22Rv1 (cell line): Measurements from ENCODE around the gene MRPS18A.

Source experiments
- H3K27ac ChIP-seq: fragments of 450-650 bp; 2 replicates; pipeline ENCODE4 v1.5.1; 2017
- CTCF ChIP-seq: fragments of 450-650 bp; IDR thresholded peaks from 2 replicates; pipeline ENCODE4 v1.5.1; 2017; ENCODE audit warnings: mild to moderate bottlenecking
- ZFX ChIP-seq: fragments of 450-650 bp; IDR thresholded peaks from 2 replicates; pipeline ENCODE4 v1.6.1; 2017; ENCODE audit warnings: antibody characterized with exemption, borderline replicate concordance

MRPS18A gene

GRCh38 chr6:43628393-43629103 lies 59.0 kb downstream of the MRPS18A start:
- no peak for TF ChIP-seq CTCF
- no peak for TF ChIP-seq ZFX
- peak overlapping the region; percentile 96 for H3K27ac ChIP-seq

- TF ChIP-seq ZFX (no peak), CTCF (no peak)
- H3K27ac ChIP-seq = peak overlapping the region; percentile 96
Observed at GRCh38 chr6:43627008-43627825, 60.4 kb downstream of the MRPS18A start.

- TF ChIP-seq ZFX (no peak), CTCF (no peak)
- H3K27ac ChIP-seq = no peak overlapping the region
Observed at GRCh38 chr6:43625393-43625992, 62.1 kb downstream of the MRPS18A start.

- TF ChIP-seq ZFX (no peak), CTCF (no peak)
- no peak overlapping the region for H3K27ac ChIP-seq
Observed at GRCh38 chr6:43624786-43625288, 62.8 kb downstream of the MRPS18A start.

GRCh38 chr6:43623880-43624785 lies 63.5 kb downstream of the MRPS18A start:
- no peak overlapping the region for H3K27ac ChIP-seq
- no peak for TF ChIP-seq ZFX
- no peak for TF ChIP-seq CTCF

GRCh38 chr6:43622541-43622940 lies 65.0 kb downstream of the MRPS18A start:
- no peak for TF ChIP-seq CTCF
- TF ChIP-seq ZFX = no peak
- H3K27ac ChIP-seq = no peak overlapping the region
